WI38 (cell line): ENCODE results near the gene FZR1.

Experiments
- H3K4me3 ChIP-seq: 2 replicates; pipeline ENCODE4 v1.5.1; 2011; ENCODE audit warnings: low read depth, mild to moderate bottlenecking, control low read depth, low read length
- CTCF ChIP-seq: IDR thresholded peaks from 2 replicates; pipeline ENCODE4 v1.5.1; 2012; ENCODE audit warnings: low read depth, mild to moderate bottlenecking, control low read depth, low read length

The FZR1 gene

DNA sequence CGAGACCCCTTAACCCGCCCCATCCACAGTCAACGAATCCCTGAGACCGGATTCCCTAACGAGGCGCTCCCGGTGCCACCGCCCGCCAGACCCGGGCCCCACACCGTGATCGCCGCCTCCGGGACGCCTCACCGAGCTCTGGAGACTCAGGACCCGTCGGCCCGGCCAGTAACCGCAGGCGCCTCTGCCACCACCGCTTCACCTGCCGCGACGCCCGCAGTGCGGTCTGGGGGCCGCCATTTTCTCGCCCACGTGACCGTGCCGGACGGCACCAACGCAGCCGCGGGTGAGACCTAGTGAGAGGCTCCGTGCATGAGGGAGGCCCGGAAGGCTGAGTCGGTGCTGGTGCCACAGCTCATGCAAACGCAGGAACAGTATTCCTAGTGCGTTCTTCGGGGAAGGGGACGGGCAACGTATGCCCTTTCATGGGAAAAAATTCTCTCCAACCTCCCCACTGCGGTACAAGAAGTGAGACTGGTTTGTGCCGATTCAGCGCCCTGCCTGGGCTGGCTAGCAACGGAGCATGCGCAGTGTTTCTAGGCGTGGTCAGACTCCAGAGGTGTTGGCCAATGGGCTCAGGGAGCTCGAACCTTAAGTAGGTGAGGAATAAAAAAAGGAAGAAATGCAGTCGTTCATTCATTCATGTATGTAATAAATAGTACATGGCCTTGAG, 5.5 kb upstream of the FZR1 start, which contains the start of gene DOHH:
TSS of gene DOHH (minus strand) at position 246 of the 673 bp plus-strand sequence. CDS start 3,860 bp downstream, outside the sequence.
- TF ChIP-seq CTCF, result no peak

DNA sequence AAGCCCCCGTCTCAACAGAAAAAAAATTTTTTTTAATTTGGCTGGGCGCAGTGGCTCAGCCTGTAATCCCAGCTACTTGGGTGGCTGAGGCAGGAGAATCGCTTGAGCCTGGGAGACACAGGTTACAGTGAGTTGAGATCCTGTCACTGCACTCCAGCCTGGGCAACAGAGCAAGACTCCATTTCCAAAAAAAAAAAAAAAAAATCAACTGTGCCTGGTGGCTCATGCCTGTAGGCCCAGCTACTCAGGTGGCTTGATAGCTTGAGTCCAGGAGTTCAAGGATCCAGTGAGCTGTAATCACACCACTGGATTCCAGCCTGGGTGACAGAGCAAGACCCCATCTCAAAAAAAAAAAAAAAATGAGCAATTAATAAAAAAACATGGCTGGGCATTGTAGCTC, 4.3 kb upstream of the FZR1 start:
- no peak for TF ChIP-seq CTCF
- H3K4me3 ChIP-seq, result no peak overlapping the region

More for the DNA sequence above, 5.5 kb upstream of the FZR1 start, which contains the start of gene DOHH:
- H3K4me3 ChIP-seq, result peak within 1 kb of the TSS; percentile 99

GRCh38 chr19:3503036-3503572, 3.0 kb upstream of the FZR1 start:
- TF ChIP-seq CTCF, result no peak
- no peak overlapping the region for H3K4me3 ChIP-seq

GRCh38 chr19:3504735-3505134, 1.4 kb upstream of the FZR1 start:
- no peak for TF ChIP-seq CTCF
- H3K4me3 ChIP-seq, result no peak overlapping the region

DNA sequence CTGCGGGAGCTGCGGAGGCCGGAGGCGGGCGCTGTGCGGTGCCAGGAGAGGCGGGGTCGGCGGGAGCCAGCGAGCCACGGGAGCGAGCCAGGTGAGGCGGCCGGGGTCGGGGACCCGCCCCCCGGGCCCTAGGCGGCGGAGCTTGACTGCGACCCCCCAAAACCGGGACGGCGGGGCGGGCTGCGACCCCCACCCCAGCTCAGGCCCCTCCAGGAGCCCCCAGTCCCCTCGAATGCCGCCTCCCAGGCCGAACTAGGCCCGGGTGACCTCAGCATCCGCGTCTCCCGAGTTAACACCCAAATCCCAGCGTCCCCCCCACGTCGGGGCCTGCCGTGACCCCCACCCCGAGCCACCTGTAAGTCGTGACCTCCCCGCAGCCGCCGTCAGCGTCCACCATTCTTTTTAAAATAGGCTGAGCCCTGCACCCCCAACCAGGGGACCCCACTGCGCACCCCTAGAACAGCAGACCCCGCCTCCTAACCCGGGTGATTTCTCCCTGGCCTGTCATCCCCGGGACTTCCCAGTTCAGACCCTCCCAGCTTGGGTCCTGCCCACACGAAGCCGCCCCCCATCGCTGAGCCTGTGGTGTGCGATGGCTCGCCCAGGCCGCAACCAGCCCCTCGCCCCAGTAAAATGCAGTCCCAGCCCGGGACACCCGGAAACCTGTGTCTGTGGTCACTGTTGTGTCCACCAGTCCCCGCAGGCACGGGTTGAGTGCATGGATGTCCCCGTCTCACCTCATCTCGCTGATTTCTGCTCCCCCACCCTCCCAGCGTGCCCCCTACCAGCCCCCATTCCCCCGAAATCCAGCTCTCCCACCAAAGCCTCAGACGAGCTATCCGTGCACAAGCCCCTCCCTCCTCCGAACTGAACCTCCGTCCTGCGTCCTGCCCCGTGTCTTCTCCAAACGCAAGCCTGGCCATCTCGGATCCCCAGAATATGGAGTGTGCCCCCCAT, 551 bp downstream of the FZR1 start:
- peak overlapping the region; percentile 79 for H3K4me3 ChIP-seq
- no peak for TF ChIP-seq CTCF

DNA sequence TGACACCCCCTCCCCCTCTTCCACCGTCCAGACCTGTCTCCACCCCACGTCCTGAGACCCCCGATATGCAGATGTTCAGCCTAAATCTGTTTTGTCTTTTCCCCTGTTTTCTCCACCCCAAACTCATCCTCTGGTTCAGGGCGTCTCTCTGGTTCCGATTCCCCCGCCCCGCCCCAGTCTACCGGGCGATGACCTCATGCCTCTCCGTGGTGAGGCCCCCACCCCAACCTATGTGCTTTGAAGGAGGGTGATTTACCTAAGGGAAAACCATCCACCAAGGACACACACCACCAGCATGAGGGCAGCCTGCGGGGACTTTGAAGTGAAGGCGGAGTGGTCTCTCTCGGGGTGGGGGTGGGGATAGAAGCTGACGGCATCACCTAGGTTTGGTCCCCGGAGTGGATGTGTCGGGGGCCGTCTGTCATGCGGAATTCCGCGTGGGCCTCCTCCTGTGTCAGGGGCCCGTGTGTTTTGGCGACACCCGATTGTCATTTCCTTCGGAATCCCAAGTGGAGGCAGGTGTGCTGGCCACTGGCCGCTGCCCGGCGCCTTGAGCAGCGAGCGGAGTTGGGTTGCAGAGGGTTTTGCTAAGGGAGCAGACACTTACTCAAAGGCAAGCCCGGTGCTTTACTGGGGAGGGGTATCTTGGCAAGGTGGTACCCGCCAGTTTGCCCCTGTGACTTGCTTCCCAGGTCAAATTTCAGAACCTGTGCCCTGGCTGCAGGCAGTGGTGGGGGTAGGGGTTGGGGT, 1.4 kb downstream of the FZR1 start:
- no peak for TF ChIP-seq CTCF
- H3K4me3 ChIP-seq, result peak overlapping the region; percentile 79

DNA sequence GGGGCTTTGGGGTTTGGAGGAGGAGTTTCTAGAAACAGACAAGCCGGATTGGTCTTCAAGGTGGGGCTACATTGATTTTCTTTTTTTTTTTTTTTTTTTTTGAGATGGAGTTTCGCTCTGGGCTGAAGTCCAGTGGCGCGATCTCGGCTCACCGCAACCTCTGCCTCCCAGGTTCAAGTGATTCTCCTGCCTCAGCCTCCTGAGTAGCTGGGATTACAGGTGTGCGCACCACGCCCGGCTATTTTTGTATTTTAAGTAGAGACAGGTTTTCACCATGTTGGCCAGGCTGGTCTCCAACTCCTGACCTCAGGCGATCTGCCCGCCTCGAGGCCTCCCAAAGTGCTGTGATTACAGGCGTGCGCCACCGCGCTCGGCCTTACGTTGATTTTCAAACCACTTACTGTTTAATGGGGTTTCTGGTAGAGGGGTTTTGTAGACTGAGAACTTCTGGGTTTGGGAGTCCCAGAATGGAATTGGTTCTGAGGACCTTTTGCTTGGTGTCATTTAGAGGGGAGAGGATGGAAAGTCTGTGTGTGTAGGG, 2.1 kb downstream of the FZR1 start:
- H3K4me3 ChIP-seq, result peak overlapping the region; percentile 79
